Measurements from ENCODE around the gene GRAMD4.

The GRAMD4 gene

DNA sequence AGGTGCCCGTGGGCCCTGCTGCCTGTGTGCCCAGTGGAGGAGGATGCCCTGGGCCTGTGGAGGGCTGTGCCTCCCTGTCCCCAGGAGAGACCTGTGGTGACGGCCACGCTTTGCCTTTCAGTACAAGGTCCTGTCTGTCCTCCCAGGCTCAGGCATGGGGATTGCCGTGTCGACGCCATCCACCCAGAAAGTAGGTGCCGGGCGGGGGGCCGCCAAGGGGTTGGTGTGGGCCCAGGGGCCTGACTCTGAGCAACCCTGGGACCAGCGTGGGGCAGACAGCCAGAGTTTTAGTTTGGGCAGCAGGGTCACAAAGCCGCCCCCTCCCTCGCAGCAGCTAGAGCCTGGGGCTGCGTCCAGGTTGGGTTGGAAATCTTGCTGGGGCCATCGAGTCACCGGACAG lies 56.3 kb downstream of the GRAMD4 start:
- no peak for DNase-seq

DNA sequence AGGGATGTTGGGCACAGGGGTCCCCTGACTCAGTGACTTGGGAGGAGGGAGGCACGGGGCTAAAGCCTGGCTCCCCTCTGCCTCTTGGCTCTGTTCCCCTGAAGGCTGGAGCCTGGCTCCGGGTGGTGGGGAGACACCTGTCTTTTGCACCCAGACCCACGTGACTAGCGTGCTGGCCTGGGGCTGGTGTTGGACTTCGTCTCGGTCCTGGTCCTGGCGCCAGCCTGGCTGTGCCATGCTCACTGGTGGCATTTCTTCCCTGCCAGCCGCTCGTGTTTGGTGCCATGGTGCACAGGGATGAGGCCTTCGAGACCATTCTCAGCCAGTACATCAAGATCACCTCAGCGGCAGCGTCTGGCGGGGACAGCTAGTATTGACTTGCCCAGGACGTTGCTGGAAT lies 56.7 kb downstream of the GRAMD4 start:
- no peak for DNase-seq

DNA sequence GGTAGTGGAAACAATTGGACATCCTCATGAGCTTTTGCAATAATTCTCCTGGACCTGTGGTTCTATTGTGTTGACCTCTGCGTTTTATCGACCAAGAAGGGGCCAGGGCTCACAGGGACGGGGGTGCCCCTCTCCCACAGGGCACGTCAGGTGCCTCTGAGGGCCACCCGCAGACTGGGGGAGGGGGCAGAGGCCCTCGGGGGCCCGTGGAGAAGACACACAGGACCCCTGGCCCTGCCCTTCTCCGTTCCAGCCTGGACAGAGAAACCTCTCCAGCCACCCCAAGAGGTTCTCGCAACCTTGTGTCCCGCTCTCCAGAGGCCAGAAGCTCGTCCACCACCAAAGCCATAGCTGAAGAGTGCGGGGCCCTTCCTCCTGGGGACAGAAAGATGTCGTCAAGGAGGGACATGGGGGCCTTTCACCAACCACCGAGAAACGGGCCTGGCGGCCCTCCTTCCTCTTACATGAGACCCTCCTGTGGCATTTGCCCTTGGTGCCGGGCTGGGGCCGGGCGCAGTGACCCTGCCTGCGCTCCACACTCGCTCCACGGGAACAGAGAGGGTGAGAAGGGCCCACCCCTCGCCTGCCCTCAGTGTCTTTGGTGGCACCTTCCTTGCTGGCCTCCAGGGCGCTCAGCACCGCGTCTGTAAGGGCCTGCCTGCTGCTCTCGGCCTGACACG lies 57.3 kb downstream of the GRAMD4 start:
- no peak for DNase-seq

DNA sequence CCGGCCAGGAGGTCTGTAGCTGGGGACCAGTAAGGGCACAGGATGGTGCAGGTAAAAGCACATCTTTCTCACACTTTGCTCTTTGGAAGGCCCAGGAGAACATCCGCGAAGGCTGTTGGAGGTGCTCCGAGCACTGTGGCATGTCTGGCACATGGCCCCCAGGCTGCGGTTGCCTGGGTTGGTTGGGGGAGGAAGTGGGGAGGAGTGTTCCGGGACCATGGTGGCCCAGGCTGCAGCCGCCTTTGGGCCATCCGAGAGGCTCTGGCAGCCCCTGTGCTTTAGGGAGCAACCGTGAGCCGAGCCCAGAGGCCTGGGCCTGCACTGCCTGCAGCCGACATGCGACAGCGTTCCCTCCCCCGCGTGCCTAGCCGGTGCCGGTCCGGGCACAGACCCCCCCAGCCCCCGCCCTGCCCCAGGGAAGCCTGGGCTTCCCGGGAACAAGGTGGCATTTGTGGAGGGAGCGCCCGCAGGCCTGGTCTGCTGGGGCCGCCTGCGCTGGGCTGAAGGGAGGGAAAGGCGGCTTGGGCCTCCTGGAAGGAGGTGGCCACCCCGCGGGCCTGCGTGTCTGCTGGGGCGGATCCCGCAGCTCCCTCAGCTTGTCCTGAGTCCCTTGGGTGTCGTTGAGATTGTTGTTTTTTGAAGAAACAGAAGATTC lies 57.9 kb downstream of the GRAMD4 start:
- no peak for DNase-seq

DNA sequence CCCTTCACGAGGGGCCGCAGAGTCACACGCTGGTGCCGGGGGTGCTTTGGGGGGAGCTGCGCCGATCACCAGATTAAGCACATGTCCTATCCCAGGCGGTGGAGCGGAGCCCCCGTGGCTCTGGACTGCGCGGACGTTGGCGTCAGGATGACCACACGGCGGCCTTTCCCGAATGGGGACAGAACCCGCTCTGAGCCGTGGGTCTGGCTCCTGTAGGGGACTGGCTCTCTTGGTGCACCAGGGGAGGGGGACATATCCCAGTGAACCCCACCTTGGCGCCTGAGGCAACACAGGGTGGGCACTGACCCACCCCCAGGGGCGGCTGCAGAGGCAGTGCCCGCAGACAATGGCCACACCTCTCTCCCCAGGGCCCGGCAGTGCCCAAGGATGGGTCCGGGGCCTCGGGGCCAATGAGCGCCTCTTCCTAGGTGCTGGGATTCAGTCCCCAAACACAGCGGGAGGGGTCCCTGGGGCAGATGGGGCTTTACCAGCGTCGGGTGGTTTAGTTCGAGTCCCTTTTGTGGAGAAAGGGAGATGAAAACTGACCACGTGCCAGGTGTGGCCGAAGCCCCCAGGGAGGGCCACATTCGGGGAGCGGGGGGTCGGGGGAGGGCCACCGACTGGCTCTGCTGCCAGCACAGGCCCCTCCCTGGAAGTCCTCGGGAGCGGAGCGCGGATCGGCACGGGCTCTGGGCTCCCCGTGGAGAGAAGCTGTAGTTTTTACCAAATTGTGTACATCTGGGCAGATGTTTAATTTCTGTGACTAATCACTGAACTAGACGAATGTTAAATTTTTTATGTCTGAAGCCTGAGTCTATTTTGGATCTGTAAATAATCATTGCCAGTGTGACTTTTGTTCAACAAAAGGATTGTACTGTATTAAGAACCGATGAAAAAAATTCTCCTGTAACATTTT lies 58.9 kb downstream of the GRAMD4 start:
- DNase-seq = no peak

DNA sequence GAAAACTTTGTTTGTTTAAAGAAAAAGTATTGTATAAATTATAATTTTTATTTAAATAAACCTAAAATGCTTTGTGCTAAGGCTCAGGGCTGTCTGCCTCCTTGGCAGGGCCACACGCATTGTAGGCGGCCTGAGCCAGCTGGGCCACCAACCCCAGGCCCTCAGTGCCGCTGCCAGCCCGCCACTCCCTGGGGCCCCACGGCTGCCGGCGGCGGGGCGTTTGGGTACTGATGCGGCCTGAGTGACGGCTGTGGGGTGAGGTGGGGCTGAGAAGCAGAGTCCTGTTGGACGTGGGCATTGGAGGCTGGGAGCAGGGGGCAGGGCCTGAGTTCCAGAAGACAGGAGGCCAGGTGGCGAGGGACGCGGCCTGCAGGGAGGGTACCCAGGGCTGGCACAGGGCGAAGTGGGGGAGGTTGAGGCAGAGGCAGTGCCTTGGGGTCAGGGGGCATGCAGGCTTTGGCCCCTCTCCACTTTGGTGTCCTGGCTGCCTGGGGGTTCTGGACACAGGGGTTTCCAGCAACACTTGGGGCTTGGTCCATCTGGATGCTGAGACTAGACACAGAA lies 59.6 kb downstream of the GRAMD4 start:
- DNase-seq = no peak

DNA sequence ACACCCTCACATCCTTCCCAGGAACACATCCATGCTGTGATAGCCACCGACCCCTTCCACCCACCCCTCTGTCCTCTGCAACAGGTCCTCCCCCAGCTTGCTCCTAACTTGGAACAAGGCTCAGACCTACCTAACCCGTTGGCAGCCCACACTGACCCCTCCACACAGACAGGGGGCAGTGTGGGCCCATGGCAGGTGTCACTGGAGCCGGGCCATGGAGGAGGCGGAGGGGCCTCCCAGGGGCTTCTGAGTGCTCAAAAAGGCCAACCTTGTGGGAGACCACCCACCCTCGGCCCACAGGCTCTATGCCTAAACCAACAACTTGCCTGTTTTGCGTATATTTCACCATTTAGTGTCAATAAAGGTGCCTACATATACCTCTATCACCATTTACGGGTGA lies 60.8 kb downstream of the GRAMD4 start:
- DNase-seq = no peak

DNA sequence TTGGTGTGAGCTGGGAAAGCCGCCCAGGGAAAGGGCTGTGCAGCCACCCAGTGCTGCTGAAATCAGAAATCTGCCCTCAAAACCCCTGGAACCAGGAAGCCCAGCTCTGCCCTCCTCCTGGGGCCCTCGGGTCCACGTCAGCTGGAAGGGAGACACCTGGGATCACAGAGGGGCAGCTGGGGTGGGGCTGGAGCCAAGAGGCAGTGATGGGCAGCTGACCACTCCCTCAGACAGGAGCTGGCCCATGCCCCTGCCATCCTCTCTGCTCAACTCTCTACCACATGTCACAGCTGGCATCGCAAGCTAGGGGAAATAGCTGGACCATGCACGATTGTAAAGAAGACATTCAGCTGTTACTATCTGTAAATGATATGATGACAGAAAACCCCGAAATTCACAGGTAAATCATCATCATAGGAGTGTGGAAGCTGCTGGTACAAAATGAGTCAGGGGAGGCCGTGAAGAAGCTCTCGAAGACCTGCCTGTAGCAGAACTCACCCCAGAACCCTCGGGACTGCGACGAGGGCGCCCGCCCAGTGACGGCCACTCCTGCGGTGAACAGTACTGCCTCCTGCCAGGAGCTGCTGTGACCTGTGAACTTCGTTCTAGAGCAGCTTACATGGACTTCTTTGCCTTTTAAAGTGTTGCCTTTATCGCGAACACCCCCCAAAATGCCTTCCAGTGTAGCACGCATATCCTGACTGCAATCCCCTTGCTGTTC lies 62.0 kb downstream of the GRAMD4 start:
- DNase-seq = no peak

DNA sequence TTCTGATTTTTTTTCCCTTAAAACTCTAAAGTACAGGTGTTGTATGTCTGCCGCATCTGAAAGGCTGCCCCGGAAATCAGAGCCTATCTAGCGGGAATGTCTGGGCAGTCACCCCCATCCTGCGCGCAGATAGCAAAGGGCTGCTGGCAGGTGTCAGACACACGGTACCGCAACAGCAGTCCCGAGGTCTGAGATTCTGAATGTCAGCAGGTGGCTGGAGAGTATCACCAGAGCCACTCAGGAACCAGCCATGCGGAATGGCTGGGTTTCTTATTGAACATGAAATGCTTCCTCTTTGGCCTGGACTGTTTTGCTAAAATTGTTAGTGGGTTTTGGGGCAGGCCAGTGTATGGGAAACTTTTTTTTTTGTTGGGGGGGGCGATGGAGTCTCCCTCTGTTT lies 64.5 kb downstream of the GRAMD4 start:
- DNase-seq = no peak

DNA sequence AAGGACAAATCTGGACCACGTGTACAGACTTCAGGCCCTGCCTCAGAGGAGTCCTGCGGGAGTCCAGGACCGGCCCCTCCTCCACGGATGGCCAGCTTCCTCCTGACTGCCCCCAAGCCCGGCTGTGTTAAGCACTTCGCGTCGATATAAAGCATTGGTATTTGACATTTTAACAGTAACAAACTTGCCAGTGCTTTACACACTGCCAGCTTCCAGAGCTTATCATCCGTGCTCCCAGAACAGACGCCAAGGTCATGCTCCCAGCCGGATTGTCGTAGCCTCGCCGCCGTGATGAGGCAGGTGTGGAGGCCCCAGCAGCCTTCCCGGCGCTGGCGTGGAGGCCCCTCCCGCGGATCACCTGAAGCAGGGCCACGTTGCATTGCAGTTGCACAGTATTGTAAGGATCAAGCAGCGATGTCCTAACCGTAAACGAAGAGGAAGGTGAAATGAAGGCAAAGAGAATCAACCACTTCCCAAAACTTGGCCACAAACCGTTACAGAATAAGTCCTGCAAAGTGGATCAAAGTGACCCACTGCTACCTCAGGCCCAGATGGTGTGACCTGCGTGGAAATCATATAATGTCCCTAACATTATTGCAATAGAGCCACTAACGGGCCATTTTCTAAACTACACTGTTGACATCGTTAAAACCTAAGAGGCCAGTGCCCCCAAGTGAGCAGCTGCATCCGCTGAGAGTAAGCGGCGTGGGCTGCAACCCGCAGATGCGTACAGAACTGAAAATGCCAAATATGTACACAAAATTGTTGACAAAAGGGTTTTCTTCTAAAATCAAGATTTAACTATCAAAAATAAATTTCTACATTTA lies 66.2 kb downstream of the GRAMD4 start:
- DNase-seq = no peak

DNA sequence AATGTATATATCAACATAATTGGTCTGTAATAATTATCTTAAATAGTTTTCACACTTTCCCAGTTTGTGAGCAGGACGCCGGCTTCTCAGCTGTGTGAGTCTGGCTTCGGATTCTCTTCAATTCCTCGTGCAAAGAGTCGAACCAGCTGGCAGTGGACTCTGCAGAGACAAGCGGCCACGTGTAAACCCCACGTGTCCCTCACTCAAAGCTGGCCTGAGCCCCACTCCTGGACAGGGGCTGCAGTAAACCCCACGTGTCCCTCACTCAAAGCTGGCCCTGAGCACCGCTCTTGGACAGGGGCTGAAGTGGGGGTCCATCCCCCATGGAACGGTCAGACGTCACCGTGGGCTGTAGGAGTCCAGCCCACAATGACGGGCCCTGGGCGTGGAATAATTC lies 66.9 kb downstream of the GRAMD4 start:
- no peak for DNase-seq

DNA sequence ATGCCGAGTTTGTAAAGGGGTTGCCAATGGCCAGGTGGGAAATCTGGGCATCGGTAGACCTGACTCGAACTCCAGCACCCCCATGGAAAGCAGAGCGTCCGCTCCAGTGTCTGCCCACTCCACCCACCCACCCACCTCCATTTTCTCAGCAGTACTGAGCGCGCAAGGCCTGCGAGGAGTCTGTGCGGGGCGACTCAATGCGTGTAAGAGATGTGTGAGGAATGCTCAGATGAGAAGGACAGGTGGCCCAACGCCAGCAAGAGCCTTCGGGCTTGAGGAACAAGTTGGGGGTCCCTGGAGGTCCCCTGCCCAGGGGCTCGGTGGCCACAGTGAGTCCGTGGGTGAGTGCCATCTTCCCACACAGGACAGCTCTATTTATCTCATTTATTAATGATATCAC lies 67.3 kb downstream of the GRAMD4 start:
- no peak for DNase-seq

DNA sequence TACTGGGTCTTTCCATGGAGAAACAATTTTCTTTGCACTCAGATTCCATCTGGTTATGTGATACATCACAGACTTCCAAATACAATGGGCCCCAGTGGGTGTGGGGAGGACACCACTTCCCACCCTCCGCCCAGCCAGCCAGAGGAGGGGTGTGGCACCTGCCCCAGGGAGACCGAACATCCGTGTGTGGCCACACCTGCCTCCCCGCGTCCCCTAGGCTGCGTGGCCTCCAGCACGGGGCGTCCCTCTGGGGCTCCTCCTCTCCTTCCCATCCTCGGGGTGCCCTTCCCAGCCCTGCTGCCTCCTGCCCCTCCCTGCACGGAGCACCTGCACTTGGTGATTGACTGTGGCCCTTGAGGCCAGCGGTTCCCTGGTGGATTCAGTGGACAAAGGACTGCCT lies 68.8 kb downstream of the GRAMD4 start:
- no peak for DNase-seq

DNA sequence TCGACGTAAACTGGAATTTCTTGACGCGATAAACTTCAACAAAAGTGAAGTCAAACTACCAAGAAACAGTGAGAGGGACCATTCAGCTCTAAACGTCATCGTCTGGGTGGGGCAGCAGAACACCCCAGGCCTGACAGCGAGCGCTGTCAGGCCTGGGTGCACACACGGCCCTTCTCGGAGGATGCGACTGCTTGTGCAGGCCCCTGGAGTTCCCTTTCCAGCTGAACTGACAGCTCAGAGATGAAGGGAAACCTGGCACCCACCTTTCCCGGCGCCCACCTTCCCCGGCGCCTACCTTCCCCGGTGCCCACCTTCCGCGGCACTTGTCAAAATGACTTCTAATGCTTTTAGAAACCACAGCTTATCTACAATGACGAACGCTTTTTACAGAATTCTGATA lies 70.0 kb downstream of the GRAMD4 start:
- DNase-seq = no peak

DNA sequence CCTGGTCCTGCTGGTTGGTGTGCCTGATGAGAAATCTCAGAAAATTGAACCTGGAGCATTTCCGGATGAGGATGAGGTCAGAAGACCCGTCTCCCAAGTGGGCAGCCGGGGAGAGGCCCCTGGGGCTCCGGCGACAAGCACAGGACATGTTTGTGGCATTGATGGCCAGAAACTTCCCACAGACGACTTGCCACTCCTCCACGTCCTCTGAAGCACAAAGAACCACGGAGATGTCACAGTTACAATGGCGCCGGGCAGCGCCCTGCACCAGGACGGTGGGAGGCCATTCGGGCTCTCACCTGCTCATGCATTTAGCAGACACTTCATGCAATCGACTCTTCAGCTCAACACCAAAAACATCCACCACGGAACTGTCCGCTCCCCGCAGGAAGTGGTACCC lies 71.4 kb downstream of the GRAMD4 start:
- no peak for DNase-seq

DNA sequence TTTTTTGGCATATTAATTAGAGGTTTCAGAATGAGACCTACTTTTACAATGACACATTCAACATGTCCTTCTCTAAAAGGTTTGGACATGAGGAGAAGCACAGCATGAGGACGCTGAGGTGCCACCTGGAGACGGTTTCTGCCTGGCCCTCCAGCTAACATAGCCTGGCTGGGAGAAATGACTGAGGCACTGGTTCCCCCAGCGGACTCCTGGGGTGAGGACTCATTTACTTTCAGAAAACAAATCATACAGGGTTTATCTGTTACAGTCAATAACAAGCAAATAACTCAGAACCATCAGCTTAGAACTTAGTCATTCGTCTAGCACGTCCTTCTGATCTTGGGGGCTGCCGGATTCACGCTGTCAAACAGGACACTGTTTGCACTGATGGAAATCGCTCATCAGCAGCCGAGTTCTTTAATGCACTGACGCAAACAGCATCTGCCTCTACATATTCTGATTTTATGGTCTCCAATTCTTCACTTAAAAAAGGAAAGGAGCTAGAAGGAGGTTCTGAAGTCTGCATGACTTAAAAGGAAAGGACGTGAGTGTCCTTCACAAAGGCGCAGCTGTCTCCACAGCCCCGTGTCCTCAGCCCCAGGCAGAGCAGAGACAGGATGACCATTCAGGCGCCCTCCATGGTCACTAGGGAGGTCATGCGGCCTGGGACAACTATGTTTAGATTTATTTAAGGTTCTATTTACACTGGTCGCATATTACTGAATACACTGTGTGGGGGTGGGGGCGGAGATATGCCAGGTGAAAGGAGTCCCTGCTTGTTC lies 73.6 kb downstream of the GRAMD4 start:
- no peak for DNase-seq

DNA sequence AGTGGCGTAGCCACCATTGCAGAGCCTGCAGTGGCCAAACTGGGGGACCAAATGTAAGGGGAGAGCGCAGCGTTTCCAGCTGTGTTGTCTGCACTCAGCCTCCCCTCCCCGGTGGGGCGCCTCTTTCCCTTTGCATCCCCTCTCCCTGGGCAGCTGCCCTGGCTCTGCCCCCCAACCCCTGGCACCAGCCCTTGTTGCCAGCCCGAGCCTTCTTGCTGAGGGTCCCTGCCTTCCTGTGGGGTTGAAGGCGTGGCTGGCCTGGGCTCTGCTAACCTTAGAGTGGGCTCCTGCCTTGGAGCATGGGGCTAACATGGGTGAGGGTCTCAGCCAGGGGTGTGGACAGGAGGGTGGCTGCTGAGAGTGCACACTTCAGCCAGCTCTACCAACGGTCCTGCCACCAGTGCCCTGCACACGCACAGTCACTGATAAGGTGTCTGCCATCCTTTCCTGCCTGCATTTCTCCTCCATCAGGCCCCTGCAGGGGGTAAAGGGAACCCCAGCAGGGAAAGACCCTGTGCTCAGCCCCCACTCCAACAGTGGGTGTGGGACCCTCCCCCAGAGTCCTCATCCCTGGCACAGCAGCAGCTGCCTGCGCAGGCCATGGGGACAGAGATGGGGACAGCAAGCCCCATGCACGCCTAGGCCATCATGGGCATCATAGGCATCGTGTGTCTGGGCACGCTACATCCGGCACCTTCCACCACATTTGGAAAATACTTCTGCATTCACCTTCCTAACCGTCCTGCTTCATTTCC lies 74.4 kb downstream of the GRAMD4 start:
- DNase-seq = no peak

DNA sequence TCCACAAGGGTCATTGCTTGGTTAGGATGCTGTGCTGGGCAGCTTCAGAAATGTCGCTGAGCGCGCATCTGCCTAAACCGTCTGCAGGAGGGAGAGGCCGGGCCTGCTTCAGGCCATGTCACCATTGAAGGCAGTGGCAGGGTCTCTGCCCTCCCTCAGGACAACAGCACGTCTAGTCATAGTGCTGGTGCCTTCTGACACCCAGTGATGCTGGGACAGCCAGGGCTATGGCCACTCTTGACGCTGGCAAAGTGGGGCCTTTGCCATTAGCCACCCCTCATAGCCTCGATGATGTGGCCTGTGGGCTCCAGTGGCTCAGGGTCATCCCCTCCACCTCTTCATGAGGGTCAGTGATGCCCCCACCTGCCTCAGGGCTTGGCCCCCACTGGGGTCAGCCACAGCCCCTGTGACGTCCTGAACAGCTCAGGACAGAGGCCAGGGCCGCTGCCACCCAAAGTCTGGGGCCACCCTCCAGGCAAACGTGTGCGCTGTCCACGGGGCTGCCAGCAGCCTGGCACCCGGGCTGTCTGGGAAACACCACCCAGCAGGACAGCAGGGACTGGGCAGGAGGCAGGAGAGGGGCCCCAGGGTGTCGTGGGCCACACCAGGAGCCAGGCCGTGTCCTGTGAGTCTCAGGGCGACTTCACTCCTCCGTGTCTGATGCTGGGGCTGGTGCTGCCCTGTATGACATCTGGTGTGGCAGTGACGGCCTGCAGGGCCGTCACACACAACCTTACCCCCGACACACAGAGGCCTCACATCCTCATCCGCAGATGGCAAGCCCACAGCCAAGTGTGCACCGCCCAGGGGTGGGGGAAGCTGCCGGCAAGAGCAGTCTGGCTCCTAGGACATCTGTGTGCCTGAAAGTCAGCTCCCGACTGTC lies 75.4 kb downstream of the GRAMD4 start:
- no peak for DNase-seq

DNA sequence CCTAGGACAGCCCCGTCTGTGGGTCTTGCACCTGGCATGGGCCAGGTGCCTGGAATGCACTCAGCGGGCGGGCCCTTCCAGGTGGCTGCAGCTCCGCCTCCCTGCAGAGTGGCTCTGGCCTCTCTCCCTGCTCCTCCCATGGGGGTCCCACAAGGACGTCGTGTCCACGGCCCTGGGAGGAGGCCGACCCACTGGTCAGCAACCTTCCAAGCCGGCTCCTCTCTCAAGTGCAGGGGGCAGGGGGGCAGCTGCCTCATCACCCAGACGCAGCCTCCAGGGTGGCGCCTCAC lies 76.0 kb downstream of the GRAMD4 start:
- DNase-seq = no peak

DNA sequence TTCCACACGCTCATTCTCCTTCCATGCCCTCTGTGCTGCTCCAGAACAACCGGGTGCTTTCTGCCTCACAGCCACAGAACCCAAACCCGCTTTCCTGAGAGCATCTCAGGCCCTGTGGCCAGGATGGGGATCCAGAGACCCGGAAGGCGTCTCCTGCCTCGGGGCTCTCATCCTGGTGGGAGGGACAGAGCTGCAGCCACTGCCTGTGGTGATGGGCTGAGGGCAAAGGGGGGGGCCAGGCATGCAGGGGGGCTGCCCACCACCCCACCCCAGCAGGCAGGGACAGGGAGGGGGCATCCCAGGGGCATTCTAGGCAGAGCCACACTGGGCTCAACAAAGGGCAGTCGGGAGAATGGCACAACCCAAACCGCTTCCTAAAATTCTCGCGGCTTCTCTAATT lies 76.4 kb downstream of the GRAMD4 start:
- no peak for DNase-seq

Data from GF-D8 (cell line).